ENCODE results near the gene TMEM131L. TPM values are rescaled to one million over a fixed set of nuclear protein-coding genes. Genes with fewer than 3 reads are reported as not detected.

TMEM131L gene
- total RNA-seq, 1 donor from 2014 or later: 27.0 TPM

DNA sequence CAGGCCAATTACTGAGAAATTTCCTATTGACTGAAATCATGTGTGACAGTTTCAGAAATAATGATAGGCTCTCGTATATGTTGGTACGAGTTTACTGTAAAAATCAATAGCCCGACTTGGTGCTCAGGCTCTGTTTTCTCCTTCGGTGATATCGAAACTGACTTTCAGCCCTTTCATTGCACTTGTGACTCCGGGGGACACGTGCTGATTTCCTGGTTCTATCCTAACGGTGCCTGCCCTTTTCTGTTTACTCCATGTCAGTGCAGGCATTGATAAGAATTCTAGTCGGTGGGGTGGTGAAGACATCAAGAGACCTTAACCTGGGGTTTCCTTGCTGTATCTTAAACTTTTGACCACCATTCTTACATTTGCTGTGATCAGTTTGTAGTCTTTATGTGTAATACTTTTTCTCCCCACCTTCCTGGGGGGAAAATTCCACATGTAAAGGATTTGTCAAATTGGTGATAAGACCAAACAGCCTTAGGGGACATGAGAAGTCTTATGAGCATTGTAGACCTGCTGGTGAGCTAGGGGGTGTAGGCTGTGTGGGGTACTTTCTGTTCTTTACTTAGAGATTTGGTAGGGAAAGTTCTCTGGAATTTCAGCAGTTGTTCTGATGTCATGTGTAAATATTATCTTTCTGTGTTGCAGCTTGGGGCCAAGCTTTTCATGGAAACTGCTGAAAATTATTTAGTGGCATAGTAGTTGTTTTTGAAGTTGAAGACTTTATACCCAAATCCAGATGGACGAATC lies 52.7 kb downstream of the TMEM131L start:
- no peak for DNase-seq (ENCODE audit: low spot score)

DNA sequence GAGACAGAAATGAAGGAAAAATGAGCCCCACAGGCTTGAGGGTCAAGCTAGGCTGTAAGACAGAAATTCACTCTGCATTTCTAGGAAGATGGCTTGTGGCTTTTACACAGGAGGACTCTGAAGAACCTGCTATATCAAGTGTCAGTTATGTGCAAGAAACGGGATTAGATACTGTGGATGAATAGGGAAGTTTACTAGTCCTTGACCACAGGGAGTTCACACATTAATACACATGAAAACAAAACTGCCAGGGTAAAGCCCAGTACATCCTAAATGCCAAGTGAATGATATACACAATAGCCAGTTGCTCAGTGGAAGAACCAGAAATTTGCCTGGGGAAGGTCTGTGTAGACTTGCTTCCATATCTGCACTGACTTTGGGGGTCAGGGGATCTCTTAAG lies 53.5 kb downstream of the TMEM131L start:
- DNase-seq (ENCODE audit: low spot score): no peak

DNA sequence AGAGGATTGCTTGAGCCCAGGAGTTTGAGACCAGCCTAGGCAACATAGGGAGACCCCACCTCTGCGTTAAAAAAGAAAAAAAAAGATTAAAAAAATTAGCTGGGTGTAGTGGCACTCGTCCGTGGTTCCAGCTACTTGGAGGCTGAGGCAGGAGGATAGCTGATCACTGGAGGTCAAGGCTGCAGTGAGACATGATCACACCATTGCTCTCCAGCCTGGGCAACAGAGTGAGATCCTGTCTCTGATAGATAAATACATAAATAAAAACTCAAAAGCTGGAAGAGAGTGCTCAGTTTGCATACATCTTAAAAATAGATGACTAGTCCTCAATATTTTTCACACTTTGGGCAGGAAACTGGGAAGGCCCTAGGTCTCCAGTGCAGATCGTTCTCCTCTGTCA lies 54.1 kb downstream of the TMEM131L start:
- DNase-seq (ENCODE audit: low spot score): no peak

DNA sequence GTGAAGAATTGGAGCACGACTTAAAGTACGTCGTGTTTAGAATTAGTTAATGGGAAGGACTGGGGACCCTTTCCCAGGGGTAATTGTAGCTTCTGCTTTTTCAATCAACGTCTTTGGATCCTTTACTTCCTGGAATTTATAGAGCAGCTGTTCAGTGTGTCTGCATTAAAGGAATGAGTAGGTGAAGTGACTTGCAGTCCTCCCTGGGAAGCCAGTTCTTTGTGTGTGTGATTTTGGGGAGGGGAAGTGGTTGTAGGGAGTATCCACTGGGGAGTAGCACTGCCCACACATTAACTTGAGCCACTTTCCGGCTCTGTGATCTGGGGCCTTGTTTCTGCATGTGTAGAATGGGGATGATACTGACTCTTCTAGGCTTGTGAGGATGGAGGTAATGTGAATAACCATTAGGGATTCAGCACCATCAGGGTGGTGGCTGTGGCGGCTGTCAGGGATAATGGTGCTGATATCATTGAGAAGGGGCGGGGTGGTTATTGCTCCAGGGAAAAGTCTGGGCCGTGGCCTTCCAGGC lies 54.7 kb downstream of the TMEM131L start:
- DNase-seq (ENCODE audit: low spot score): no peak

DNA sequence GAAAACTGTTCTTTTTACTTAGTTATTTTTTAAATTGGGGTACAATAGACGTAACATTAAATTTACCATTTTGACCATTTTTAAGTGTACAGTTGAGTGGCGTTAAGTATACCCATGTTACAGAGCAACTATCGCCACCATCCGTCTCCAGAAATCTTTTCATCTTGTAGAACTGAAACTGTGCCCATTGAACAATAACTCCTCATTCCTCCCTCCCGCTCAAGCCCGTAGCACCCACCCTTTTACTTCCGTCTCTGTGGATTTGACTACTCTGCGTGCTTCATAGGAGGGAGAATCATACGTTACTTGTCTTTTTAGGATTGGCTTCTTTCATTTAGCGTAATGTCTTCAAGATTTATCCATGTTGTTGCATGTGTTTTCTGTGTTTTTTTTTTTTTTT lies 55.3 kb downstream of the TMEM131L start:
- DNase-seq (ENCODE audit: low spot score): no peak

DNA sequence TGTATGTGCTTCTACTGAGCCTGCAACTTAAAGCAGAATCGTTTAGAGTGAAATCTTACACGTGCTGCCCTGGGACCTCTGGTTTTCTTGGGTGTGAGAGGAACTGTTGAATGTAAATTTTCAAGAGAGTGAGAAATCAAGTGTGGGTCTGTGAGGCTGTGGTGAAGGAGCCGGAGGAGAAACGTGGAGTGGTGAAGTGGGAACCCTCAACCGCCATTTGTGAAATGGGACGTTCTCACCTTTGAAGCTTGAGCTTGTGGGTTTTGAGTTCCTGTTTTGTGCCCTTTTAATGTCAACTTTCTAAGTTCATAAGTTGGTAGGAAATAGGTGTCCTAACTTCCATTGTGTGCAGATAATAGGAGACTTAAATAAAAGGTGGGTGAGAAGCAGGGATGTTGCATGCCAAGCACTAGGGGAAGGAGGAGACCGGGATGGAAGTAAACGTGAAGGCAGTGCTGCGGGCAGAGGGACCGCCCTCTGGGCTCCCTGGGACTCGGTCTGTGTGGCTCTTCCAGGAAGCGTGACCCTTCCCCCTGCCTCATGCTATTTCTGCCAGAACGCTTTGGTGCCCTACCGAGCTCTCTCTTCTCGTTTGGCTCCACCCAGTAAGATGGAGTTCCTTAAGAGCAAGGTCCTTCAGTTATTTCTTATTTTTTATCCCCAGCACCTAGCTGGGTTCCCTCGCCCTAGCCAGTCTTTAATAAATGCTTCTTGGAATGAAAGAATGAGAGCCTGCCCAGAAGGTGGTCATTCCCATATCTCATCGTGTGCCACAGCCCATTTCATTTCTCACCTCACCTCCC lies 56.0 kb downstream of the TMEM131L start:
- no peak for DNase-seq (ENCODE audit: low spot score)

DNA sequence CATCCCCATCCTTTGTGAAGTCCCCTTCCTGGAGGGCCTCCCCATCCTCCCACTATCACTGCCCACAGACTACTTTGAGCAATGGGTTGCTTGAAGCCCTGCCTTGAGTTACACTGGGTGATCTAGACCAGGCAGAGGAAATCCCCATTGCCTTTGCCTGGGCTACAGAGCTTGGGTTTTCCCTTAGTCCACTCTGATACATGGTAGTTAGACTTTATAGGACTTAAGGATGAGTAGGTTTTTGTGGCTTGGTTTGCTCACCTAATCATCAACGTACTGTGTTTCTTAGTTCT lies 56.6 kb downstream of the TMEM131L start:
- DNase-seq (ENCODE audit: low spot score): no peak

DNA sequence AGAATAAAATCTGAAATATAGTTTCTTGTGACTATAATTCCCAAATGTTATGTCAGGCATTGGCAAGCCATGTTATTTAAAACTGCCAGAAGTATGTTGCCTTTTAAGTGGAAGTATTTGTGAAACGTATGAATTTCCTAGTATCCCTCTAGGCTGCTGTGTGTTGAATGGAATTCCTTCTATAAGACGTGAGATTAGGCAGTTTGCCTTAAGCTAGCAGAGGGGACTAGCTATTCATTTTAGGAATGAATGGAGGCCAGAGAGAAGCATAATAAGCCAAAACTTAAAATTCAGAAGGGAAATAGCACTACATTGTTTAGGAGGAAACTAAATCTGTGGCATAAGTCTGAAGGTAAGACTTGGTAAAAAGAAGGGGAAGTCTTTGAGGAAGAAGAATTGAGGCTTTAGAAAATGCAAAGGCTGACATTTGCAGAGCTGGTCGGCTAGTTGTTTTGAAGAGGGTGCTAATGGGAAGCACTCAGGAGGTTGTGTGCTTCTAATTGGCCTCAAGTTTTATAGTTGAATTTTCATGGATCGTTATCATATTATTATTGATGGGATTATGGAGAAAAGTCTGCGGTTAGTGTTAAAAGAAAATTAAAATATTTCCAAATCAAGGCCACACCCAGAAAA lies 57.1 kb downstream of the TMEM131L start:
- DNase-seq (ENCODE audit: low spot score): no peak

DNA sequence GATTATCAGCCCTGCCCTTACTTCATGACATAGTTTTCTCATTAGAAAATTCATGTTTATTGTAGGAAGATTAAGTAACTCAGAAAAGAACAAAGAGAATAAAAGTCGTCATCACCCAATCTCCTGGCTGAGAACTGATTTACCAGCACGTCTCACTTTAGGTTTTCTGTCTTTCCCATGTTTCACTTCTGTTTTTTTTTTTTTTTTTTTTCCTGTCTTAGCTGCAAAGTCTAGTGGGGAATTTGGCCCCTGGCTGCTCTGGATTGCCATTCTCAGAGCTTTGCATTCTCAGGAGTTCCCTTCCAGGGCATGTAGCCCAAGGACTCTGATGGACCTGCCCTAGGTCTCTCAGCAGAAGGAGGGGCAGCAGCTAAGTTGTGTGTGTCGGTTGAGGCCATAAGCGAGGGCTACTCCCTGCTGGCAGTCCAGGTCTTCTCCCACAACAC lies 57.8 kb downstream of the TMEM131L start:
- no peak for DNase-seq (ENCODE audit: low spot score)

DNA sequence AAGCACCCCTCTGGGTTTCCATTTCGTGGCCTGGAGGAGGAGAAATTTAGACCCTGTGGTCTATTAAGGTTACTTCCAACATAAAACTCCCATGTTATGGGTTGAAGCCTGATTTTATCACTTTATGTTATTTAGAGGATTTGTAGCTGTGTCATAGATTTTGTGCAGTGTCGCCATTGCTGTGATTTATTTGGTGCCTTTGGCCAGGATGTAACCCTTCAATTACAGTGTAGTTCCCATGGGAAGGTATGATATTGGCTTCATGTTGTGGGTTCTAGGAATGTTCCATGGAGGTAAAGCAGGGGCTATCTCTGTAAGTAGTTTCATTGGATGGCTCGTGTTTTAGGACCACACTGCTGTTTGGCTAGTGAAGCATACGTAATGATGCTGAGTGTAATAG lies 58.5 kb downstream of the TMEM131L start:
- no peak for DNase-seq (ENCODE audit: low spot score)

DNA sequence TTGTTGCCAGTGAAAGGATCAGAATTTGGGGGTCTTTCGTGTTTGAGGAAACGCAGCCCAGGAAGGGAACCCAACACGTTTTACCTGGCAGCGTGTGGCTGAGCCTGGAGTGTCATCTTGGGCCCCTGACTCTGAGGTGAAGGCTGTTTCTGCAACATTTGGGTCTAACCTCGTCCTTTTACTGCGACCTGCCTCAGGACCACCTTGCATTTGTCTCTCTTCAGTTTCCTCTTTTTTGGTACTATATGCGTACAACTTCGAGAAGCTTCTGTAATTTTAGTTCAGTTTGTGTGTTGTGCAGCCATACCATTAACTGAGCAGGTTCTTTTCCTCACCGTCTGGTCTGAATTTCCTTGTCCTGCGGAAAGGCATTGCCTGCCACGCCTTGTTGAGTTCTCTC lies 61.5 kb downstream of the TMEM131L start:
- no peak for DNase-seq (ENCODE audit: low spot score)

DNA sequence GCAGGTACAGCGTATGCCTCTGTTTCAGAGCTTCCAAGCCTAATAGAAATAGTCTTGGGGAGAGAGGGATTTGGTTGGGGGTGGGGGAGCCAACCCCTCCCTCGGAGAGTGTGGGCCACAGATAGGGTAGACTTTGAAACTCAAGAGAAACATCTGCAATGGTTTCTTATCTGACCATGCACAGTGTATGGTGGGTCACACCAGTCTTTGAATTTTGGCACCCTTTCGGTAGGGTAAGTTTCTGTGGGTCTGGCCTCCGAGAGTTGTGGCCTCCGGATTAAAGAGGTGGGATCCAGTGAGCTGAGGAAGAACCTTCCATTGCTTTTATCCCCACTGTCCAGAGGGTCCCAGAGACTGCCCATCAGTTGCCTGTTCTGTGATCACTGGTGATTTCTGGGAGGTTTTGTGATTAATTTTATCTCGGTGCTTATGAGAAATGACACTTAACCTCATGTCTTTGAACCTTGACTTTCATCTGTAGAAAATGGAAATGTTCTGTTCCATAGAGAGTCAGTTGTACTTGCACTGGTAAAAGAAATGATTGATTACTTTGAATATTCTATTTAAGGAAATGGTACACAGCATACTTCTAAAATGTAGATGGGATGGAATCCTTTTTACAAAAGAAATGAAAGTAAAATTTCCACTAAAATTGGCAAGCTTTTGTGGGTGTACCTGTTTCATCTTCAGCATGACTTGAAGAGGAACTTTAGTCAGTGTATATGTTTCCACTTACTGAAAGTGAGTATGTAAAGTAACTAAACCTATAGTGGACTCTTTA lies 62.7 kb downstream of the TMEM131L start:
- no peak for DNase-seq (ENCODE audit: low spot score)

DNA sequence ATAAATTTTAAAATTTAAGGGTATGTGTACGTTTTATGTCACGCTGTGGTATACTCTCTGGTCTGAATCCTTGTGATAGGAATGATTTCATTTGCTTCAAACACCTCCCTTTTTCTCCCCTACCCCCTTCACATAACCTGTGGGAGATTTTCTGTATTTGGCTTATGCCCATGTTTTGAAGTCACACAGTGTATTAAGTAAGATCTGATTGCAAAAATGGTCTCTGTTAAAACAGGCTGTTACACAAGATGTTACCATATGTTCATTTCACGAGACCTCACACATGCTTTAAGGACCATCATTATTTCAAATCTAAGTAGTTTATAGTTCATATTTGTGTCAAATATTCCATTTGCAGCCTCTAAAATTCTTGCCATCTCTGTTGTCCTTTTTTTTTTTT lies 63.5 kb downstream of the TMEM131L start:
- DNase-seq (ENCODE audit: low spot score): no peak

DNA sequence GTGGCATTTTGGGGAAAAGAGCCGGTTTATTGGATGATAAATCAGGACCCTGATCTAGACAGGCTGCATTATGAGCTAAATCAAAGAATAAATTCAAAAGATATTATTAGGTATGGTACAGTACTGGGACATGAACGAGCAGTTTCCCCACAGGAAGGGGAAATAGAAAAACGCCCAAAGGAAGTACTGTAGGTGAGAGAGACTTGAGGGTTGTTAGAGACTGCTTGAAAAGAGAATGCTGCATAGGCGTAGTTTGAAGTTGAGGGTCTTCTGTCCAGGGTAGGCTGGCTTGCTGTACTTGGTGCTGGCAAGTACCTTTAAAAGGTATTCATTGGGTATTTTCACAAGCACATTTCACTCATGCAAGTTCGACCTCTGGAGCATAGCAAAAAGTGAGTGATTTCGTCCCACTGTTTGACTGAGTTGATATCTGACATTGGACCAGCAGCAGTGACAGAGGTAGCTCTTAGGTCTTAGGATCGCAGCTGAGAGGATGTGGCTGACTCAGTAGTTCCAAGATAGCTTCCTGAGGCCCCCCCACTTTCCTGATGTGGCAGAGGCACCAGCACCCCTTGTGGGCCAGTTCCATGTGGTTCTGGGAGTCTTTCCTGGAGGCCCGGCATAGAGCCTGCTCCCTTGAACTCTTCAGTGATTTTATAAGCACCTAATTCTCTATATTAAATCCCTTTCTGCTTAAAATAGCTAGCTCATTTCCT lies 64.3 kb downstream of the TMEM131L start:
- DNase-seq (ENCODE audit: low spot score): no peak

DNA sequence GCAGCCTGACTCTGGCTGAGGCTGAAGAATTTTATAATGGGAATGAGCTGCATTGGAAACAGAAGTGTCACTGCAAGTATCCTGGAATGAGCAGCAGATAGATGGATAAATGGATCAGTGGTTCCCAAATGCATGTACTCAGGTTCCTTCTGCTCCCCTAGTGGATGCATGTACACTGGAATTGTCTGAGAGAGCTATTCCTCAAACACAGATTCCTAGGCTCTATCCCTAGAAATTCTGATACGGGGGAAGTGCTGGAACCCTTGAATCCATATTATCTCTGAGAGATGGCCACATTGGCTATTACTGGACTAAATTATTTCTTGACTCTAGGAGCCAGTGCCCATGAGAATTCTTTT lies 64.8 kb downstream of the TMEM131L start:
- DNase-seq (ENCODE audit: low spot score): no peak

DNA sequence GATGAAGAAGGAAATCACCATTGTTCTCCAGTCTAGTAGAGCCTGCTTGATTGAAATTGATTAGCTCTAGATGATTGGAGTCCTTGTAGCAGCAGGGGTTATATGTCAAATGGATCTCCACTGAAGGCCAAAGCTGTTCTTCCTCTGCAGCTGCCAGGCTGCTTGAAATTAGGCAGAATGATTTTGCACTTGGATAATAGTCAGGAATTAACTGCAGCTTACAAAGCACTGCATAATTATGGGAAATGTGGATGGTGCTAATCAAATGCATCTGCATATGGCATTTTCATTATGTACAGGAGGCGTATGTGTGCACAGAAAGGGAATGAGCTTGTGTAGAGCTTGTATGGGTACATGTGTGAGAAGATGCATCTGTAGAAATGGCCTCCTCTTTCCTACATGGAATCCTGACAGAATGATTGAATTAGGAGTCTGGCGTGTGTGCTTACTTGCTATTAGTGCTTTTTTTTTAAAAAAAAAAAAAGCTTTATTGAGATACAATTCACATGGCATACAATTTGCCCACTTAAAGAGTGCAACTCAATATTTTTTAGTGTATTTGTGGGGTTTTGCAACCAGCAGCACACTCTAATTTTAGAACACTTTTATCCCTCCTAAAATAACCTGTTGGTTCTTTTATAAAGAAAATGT lies 65.9 kb downstream of the TMEM131L start:
- no peak for DNase-seq (ENCODE audit: low spot score)

DNA sequence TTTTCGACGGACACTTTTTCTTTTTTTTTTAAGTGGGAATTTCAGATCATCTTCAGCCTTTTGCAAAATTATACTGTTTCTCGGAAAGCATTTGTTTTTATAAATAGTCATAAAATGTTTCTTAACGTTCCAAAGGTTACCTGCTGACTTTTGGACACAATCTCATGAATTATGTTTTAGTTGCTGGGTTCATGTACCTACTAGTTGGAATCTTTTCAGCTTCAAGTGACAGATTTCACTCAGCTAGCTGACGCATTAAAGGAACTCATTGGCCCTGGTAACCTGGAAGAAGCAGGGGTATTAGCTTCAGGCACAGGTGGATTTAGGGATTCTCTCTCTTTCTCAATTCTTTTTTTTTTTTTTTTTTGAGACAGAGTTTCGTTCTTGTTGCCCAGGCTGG lies 66.5 kb downstream of the TMEM131L start:
- no peak for DNase-seq (ENCODE audit: low spot score)

DNA sequence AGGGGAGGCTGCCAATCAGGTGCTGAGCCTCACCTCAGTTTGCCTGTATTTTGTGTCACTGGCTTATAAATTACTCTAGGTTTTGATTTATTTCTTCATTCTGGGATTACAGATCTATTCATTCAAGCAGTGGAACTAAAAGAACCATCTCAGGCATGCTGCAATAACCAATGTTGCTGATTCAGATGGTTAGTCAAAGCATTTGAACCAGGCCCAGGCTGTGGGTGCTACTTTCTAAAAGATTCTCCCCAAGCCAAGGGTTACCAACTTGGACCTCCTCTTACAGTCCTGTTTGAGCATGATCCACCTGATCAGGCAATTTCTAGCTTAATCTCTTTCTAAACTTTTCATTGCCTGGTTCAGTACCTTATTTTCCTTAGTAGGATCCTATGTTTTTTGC lies 67.2 kb downstream of the TMEM131L start:
- DNase-seq (ENCODE audit: low spot score): no peak

DNA sequence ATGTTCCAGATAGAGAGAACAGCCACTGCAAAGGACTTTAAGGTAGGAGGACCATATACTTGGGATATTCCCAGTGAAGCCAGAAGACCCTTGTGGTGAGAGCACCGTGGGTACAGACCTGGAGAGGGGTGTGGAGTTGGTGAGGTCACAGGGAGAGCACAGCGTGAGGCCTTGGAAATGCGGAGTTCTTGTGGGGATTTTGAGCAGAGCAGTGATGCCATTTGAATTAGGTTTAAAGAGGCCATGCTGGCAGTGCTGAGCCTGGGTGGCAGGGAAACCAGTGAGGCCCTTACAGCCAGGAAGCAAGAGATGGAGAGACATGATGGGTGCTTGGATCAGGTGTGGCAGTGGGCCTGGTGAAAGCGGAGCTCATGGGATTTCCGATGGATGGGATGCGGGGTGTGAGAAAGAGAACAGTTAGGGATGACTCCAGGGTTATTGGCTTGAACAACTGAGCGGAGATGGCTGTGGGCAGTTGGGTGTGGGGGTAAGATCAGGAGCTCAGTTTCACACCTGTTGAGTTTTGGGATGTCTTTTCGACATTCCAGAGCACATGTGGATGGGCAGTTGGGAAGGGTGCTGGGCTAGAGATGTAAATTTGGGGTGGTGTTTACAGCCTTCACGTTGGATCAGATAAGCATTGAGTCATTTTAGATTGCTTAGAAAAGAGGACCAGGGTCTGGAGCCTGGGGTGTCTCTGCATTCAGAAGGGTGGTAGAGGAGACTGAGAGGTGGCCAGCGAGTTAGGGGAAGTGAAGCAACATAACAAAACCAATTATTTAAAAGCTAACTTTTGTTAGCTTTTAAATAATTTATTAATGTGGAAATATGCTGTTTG lies 68.9 kb downstream of the TMEM131L start:
- no peak for DNase-seq (ENCODE audit: low spot score)
